SHP77 (cell line): ENCODE measurements around the gene NOTCH3.

Source experiments
- DNase-seq, 2 experiments: peaks; one replicate each; lab custom pipeline; 2025; lab: John Stamatoyannopoulos, UW

Gene NOTCH3

GRCh38 chr19:15161028-15161984 lies 39.5 kb downstream of the NOTCH3 start:
- DNase-seq: peak; percentile 26 to 71

DNA sequence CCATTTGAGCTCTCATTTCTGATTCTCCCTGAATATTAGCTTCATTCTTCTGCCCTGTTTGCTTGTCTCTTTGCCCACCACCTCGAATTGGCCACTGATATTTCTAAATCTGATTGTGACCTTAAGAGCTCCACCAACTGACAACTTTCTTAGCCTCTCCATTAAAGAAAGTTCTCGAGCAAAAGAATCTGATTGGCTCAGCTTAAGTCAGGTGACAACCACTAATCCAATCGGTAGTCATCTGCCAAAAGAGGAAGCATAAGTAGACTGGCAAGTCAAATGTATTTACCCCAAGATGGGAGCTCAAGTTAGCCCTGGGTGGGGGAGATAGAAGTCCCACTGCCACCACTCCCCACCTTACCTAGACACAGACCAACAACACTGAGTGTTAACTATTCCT lies 41.5 kb downstream of the NOTCH3 start:
- DNase-seq: no peak

- no peak for DNase-seq
Observed at GRCh38 chr19:15156391-15156790, 44.4 kb downstream of the NOTCH3 start.

GRCh38 chr19:15155296-15155695 lies 45.5 kb downstream of the NOTCH3 start:
- no peak for DNase-seq

DNA sequence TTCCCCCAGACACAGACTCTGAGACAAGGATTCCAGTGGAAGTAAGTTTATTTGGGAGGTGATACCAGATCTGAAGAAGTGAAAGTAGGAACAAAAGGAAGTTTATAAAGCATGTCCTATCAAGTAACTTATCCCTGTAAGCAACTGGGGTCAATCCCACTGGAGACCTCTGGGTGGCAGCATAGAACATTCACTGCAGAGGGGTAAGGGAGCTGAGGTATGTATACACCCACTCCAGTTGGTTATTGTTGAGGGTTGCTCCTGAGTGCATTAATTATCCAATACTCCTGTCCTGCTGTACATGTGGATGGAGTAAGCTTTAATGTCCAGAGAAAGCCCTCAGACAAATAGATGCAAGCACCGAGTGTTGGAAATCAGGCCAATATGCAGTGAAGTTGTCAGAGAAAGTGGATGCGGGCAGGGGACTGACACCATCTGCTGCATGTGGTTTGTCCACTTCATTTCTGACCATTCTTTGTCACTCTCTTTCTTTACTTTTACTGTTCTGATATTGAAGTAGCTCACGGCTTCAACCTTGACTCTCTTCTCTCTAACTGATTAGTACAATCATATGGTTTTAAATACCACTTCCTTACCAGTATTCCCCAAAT lies 46.7 kb downstream of the NOTCH3 start:
- DNase-seq: peak; percentile 32 to 34

DNA sequence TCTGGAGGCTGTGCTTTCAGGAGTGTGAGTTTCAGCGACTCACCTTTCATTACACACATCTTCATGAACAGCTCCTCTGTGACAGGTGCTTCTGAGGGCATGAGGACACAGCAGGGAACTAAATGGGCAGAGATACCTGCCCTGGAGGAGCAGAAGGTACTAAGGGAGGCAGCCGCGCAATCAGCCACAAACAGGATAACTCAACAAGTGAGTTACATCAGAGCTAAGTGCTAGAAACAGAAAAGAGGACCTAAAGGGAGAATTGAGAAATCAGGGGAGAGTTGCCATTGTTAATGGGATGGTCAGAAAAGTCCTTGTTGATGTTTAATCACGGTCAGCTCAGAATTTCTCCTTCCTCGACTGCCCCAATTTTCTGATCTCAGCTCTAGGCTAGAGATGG lies 51.1 kb downstream of the NOTCH3 start:
- DNase-seq: no peak

- DNase-seq: no peak
Observed at GRCh38 chr19:15147090-15147489, 53.7 kb downstream of the NOTCH3 start.

DNA sequence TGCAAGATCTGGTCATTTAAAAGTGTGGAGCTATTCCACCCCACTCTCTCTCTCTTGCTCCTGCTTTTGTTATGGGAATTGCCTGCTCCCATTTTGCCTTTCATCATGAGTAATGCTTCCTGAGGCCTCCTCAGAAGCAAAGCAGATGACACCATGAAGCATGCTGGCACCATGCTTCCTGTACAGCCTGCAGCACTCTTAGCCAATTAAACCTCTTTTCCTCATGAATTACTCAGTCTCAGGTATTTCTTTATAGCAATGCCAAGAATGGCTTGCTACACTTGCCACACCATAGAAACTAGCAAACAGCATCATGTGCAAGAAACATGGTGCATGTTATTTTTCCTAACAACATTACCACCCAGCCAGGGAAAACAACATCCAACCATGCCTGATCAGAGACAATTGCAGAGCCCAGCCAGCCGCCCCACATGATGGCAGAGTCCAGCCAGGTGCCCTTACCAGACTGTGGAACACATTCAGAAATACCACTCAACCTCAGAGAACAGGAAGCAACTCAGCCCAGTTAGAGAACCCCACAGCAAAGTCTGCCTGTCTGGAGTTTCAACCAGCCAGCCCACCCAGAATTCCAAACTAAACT lies 56.6 kb downstream of the NOTCH3 start:
- DNase-seq: no peak

GRCh38 chr19:15142313-15142712 lies 58.5 kb downstream of the NOTCH3 start:
- no peak for DNase-seq

DNA sequence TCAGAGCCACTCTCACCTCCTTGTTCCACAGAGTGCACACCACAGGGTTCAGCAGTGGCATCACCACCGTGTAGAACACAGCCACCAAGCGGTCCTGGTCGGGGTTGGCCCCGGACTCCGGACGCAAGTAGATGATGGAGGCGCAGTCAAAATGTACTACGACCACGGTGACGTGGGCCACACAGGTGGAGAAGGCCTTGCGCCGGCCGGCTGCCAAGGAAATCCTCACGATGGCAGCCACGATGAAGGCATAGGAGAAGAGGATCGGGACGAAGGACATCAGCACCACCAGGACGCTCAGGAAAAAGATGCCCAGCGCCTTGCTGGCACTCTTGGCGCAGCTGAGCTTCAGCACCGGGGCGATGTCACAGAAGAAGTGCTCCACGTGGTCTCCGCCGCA lies 59.7 kb downstream of the NOTCH3 start:
- DNase-seq: no peak

DNA sequence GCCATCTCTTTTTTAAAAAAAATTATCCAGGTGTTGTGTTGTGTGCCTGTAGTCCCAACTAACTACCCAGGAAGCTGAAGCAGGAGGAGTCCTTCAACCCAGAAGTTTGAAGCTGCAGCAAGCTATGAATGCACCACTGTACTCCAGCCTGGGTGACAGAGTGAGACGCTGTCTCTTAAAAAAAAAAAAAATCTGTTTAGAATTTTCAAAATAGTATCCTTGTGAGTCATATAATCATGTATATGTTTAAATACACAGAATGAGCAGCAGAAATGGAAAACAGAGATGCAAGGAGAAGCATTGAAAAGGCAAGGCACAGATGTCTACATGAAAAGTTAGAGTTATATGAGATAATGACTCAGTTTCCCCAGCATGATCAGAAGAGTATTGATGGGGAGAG lies 62.4 kb downstream of the NOTCH3 start:
- no peak for DNase-seq

- DNase-seq: no peak
Observed at GRCh38 chr19:15137777-15138176, 63.0 kb downstream of the NOTCH3 start.

DNA sequence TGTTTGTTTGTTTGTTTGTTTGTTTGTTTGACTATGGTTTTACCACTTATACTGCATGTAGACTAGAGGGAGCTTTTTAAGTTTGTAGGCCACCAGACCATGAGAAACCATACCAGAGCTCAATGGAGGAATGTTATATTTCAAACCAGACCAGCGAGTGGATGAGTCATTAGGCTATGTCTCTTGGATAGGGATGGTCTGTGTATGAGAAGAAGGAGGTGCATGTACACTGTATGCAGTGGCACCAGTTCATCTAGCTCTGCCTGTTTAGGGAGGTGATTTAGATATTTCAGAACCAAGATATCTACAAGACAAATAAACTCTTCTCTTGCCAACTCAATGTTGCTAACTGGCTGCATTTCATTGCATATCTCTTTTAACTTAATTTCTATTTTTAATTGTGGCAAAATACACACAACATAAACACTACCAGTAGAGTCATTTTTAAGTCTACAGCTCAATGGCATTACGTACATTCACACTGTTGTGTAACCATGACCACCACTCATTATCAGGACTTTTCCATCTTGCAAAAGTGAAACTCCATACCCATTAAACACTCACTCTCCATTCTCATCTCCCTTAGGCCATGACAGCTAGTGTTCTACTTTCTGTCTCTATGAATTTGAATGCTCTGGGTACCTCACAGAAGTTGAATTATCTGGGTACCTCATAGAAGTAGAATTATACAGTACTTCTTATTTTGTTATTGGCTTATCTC lies 64.4 kb downstream of the NOTCH3 start:
- no peak for DNase-seq

DNA sequence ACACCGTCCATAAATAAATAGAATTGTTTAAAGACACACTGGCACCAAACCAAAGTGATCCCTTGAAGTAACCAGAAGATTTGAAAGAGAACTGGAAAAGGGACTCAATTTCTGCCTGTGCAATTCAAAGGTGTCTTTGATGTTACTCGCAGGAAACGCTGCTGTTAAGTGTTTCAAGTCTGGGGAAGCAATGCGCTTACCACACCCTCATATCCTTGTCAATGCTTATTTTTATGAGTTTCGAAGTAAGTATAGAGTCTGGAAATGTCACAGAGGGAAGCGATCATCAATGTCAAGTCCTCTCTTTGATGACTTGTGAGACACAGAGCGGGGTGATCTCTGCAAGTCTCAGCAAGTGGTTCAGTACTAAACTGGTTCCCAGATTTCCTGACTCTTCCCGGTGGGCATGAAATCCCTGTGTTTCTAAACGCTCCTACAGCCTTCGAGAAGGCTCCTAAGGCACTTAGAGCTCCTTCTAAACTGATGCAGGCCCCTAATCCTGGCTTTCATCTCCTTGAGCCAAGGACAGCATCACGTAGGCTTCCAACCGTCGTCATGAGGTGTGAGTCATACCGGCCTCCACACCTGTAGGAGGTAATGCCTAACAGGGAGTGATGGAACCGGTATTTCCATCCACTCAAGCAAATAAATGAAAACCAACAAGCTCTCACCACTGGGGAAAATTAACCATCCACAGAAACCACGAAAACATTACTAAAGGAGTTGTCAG lies 70.8 kb downstream of the NOTCH3 start:
- DNase-seq: no peak

GRCh38 chr19:15128162-15128770 lies 72.5 kb downstream of the NOTCH3 start:
- no peak for DNase-seq

- no peak for DNase-seq
Observed at GRCh38 chr19:15126131-15126910, 74.5 kb downstream of the NOTCH3 start.

GRCh38 chr19:15125232-15126067 lies 75.3 kb downstream of the NOTCH3 start:
- DNase-seq: peak; percentile 99

- DNase-seq: no peak
Observed at GRCh38 chr19:15124572-15125231, 76.1 kb downstream of the NOTCH3 start.

GRCh38 chr19:15123900-15124299 lies 76.9 kb downstream of the NOTCH3 start:
- peak in 1 of 2 experiments; percentile 38 for DNase-seq
